ENCODE results near the gene ARSD.
A peak's percentile ranks its signal among the peaks of the same experiment; 100 is the strongest.
"Not testable (repeated sequence)": the region's sequence is repeated elsewhere in the genome, so short reads cannot be mapped to it uniquely, and the experiment has no call there.

ARSD gene

DNA sequence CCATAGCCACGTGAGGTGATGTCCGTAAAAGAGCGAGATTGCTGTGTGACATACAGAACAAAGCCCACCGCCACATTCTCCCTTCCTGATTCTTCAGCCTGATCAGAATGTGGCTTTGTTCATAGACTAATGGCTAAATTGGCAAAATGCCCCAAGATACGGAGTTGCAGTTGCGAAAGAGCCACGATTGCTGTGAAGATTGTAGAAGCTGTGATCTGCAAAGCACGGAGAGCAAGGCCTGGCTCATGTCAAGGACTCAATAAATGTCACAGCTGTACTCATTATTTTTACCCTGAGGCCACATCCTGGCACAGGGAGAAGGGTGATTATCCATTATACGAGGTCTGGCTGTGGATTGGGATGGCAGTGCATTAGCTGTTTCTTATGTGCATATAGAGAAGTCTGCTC lies 34.2 kb downstream of the ARSD start:
- FAIRE-seq (peak; percentile 91), DNase-seq (ENCODE audit: insufficient read length, low spot score) (peak; percentile 81)

DNA sequence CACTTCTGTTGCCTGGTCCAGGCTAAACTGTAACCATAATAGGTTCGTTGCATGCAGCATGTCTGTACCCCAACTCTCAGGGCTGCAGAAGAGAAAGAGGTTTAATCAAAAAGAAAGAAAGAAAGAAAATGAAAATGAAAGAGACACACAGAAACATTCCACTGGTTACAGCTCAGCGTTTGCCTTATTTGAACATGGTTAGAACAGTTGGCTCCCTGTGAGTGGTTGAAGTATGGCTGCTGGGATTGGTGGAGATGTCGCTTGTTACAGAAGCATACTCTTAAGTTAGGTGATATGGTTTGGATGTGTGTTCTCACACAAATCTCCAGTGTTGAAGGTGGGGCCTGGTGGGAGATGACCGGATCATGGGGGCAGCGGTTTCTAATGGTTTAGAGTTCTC lies 36.3 kb downstream of the ARSD start:
- FAIRE-seq (no peak), DNase-seq (ENCODE audit: insufficient read length, low spot score) (no peak)

DNA sequence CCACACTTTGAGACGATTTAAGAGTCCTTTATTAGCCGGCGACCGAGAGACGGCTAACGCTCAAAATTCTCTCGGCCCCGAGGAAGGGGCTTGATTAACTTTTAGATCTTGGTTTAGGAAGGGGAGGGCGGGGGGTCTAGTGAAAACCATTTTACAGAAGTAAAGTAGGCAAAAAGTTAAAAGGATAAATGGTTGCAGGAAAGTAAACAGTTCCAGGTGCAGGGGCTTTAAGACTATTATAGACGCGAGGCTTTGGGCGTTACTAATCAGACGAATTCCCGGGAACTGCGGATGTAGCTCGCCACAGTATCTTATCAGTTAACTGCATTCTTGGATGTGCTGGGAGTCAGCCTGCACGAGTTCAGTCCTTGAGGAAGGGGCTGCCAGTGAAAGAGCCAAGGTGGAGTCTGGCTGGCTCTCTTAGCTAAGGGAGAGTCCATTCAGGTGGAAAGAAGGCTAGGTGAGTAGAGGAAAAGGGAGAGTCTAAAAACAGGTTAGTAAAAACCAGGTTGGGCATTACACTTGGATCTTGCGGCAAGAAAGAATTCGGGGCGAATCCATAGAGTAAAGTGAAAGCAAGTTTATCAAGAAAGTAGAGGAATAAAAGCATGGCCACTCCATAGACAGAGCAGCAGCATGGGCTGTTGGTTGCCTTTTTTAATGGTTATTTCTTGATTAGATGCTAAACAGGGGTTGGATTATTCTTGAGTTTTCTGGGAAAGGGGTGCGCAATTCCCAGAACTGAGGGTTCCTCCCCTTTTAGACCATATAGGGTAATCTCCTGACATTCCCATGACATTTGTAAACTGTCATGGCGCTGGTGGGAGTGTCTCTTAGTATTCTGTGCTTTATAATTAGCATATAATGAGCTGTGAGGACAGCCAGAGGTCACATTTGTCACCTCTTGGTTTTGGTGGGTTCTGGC lies 38.3 kb downstream of the ARSD start:
- FAIRE-seq; DNase-seq (ENCODE audit: insufficient read length, low spot score): not testable (repeated sequence)

DNA sequence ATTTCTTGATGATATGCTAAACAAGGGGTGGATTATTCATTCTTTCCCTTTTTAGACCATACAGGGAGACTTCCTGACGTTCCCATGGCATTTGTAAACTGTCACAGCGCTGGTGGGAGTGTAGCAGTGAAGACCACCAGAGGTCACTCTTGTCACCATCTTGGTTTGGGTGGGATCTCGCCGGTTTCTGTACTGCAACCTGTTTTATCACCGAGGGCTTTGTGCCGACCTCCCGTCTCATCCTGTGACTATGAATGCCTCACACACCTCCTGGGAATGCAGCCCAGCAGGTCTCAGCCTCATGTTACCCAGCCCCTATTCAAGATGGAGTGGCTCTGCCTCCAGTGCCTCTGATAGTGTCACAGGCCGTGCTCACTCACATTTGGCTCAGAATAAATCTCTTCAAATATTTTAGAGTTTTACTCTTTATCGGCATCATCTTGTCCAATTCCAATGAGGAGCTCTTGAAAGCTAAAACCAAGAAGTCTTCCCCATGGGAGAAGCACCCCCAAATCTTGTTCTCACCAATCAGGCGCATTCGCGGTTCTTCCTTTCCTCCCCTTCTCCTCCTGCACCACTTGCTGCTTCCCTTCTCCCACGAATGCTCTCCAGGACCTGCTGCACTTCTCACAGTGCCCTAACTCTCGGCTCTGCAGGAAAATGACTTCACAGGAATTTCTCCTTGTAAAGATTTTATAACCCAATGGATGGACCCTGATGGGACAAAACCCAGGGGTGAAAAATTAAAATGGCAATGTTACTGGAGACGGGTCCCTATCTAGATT lies 39.2 kb downstream of the ARSD start:
- DNase-seq (ENCODE audit: insufficient read length, low spot score): not testable (repeated sequence)
- peak; percentile 74 for FAIRE-seq

DNA sequence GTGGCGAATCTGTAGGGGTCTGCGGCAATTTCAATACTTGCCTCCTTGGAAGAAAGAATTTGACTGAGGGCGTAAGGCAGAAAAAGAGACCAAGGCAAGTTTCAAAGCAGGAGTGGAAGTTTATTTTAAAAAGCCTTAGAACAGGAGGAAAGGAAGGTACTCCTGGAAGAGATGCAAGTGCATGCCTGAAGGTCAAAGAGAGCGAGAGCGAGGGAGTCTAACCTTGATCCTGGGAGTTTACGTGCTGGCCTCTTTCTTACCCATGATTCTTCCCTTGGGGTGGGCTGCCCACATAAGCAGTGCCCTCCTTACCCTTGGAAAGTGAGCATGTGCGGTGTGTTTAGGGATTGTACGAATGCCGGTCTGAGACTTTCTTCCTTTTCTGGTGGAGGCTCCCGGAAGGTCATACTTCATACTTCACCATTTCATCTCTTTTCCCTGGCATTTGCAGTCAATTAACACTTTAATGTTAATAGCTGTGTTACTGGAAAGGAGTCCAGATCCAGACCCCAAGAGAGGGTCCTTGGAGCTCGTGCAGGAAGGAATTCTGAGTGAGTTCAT lies 40.0 kb downstream of the ARSD start:
- FAIRE-seq: no peak
- DNase-seq (ENCODE audit: insufficient read length, low spot score): no peak

DNA sequence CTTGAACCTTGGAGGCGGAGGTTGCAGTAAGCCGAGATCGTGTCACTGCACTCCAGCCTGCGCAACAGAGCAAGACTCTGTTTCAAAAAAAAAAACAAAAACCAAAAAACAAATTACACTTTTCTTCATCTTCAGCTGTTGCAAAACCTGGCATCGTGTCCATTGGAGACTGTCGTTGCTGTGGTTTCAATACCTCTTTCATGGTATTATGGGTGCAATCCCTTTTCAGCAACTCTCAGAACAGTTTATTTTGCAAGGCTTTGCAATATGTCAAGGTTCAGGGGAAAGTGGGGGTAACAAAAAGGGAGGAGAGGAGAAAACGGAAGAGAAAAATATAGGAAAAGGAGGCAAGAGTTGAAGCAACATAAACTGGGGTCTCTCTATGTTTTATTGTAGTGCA lies 40.8 kb downstream of the ARSD start:
- DNase-seq (ENCODE audit: insufficient read length, low spot score) (no peak), FAIRE-seq (no peak)

DNA sequence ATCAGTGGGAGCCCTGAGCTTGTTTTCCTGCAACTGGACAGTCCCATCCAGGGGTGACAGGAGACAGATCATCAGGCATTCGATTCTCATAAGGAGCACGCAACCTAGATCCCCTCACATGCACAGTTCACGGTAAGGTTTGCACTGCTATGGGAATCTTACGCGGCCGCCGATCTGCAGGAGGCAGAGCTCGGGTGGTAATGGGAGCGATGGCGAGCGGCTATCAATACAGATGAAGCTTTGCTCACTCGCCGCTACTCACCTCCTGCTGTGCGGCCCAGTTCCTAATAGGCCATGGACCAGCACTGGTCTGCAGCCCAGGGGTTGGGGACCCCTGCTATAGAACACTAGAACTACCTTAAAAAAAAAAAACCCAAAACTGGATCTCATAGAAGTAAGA lies 45.4 kb downstream of the ARSD start:
- FAIRE-seq: no peak
- DNase-seq (ENCODE audit: insufficient read length, low spot score): no peak

DNA sequence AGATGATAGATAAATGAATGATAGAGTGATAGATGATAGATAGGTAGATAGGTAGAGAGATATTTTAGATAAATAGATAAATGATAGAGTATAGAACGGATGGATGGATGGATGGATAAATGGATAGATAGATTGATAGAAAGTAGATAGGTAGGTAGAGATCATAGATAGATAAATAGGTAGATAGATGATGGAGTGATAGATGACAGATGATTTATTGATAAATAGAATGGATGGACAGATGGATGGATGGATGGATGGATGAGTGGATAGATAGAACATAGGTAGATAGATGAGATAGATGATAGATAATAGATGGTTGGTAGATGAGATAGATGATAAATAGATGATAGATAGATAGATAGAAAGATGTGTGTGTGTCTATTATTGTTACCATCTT lies 49.5 kb downstream of the ARSD start:
- FAIRE-seq (no peak), DNase-seq (ENCODE audit: insufficient read length, low spot score) (no peak)

DNA sequence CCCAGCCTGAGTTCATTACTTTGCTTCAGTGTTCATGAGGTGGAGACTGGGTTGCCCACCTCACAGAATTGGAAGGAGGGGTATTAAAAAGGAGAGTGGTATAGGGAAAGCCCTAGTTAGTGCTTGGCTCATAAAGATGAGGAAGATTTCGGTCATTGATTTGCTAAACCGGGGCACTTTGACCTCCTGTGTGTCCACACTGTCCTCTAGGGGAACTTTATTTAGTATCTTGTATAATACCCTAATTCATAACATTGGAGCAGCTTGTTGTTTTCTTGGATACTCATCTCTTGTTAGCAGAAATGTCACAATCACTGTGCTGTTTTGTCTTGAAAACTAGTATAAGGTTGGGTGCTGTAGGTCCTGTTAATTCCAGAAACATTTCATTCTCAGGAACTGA lies 50.6 kb downstream of the ARSD start:
- no peak for FAIRE-seq
- no peak for DNase-seq (ENCODE audit: insufficient read length, low spot score)

DNA sequence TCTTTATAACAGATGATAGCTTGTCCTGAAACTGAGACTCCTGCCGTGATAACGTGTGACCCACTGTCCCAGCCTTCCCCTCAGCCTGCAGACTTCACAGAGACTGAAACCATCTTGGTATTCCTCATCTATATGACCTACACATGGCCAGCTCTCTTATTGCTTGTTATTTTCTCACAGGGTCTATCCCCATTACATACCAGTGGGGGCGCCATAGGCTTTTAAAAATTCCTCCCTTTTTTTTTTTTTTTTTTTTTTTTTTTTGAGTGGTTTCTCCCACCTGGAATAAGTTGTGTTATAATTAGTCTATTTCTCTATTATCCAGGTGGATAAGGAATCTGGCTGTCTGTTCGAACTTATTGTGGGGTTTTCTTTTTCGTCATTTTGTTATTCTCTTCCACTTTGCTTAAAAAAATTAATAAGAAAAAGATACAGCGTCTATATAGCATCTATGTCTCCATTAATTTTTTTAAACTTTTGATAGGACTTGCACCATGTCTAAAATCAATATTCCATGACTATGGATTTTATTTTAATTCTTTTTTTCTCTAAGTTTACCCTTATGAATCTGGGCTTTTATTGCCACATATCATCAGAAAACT lies 53.2 kb downstream of the ARSD start:
- FAIRE-seq: no peak
- peak; percentile 13 for DNase-seq (ENCODE audit: insufficient read length, low spot score)

DNA sequence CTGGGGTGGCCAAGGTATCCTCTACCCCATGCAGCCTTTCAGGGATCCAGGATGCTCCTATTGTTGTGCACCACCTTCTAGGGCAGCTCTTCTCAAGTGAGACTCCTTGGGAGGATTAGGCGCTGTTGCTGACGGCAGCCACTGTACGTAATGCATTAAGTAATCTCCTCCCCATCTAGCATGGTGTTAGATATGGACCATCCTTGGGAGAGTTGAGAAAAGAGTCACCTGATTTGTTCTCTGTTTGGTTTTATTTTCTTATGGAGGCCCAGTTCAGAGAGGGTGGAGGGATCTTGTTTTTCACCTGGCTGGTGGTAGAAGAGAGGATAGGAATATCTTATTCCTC lies 54.0 kb downstream of the ARSD start:
- FAIRE-seq (no peak), DNase-seq (ENCODE audit: insufficient read length, low spot score) (no peak)

DNA sequence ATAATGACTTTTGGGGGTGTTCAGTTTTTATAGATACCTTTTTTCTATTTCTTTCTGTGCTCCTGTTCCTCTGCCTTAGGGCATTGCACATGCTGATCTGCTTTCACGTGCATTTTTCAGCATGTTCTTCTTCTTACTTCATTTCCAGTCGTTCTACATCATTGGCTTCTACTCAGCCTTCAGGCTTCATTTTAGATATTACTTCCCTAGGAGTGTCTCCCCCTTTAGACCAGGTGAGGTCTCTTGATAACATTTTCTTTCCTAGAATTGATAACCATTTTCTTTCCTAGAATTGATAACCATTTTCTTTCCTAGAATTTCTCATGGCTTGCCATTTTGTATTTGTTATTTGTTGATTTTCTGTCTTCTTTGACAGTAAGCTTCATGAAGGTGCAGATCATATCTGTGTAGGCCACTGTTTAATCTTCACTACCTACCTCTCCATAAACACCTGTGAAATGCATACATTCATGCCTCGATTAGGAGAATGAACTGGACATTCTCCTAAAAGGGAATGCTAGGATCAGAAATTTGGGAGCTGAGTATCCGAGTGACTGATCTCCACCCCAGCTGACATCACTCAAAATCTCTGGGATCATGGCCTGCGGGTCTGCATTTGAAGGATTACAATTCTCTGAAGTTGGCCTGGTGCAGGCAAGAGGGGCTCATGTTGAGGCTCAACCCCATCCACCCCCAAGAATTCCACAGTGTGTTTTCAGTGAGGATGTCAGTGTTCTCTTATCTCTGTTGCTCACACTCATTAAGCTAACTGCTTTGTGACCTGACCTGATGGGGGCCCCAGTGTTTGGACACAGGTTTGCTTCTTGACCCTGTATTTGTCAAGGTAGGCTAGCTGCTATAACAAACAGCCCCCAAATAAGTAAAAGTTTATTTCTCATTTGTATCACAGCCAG lies 54.7 kb downstream of the ARSD start:
- no peak for FAIRE-seq
- DNase-seq (ENCODE audit: insufficient read length, low spot score): no peak

DNA sequence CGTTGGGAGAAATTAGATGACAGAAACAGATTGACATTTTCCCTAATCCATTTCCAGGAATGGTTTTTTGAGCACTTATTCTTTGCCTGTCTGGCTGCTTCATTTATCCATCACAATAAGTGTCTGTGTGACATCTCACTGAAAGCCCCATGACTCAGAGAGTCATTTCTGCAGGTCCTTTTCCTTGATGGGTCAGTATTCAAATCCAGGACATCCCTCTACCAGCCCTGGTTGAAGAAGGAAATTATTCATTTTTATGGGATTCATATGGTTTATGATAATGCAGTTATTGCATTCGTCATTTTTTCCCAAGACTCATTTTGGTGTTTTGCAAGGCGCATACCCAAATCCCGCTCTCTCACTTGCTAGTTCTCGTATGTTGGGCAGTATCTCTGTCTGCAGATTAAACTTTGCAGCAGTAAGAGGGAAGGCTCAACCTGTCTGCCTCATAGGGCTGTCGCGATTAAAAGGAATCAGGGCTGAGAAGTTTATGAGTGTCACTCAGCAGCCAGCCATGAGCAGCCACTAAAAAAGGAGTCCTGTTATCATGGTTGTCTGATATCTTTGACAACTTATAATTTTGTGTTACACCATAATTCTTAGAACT lies 56.4 kb downstream of the ARSD start:
- FAIRE-seq: no peak
- DNase-seq (ENCODE audit: insufficient read length, low spot score): no peak

DNA sequence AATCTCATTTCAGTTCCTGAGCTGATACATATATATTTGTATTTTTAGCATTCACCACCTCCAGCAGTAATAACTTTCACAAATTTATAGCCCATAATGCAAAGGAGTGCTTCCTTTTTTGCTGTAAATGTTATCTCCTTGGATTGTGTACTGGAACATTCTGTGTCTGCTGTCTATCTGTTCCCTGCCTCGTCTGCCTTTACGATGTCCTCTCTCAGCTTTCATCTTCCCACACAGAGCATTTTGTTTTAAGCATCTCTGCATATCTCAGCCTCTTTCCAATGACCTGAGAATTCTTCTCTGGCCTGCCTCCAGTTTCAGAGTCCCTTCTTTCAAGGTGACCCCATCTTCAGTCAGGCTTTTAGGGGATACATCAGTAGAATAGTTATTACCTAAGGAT lies 57.3 kb downstream of the ARSD start:
- FAIRE-seq (no peak), DNase-seq (ENCODE audit: insufficient read length, low spot score) (no peak)

DNA sequence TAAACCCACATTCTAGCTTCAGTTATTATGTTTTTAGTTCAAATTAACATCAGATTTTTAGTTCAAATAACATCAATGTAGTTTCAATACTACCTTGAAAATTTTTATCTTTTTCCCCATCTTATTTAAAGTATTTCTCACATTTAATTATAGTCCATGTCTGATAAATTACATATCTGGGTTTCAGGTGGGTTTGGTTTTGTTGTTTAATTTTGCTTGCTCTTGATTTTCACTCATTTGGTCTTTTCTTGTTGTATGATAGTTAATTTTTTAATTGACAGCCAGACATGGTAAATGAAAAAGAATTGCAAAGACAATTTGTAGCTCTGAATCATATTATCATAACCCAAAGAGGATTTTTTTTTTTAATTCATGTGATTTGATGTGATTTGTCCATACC lies 58.5 kb downstream of the ARSD start:
- FAIRE-seq: no peak

DNA sequence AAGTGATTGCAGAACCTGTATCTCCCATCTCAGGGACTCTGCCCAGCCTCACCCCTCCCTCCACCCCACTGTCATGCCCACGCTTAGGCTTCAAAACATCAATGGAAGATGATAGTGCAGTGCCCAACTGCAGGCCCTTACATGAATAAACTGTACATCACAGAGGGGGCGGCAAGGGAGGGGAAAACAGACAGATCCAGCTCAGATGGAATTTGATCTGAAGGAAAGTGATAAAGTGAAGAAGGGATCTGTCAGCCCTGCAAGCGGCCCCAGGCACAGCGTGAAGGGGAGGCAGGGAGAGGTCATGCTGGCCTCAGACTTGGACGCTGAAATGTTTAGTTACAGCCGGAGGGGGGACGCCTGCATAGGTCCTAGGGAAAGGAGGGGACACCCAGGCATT lies 61.9 kb downstream of the ARSD start:
- DNase-seq (ENCODE audit: insufficient read length, low spot score) (no peak), FAIRE-seq (no peak)

More for the DNA sequence above, 58.5 kb downstream of the ARSD start:
- DNase-seq (ENCODE audit: insufficient read length, low spot score): no peak

DNA sequence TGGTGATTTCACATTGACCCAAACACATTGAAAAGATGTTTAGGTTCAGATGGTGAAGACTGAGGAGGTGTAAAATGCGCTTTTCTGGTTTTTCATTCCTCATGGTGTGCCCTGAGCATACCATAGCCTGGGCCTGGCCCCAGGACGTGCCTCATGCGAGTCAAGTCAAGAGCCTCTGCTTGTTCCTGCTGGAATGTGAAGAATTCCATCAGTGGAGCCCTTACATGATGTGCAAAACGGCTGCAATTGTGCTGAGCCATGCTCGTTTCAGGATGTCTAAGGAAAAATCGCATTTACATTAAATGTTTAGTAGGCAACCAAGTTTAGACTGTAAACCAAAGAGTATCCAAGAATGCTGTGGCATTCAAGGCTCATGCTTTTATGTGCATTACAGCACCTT lies 65.5 kb downstream of the ARSD start:
- FAIRE-seq: peak; percentile 65
- DNase-seq (ENCODE audit: insufficient read length, low spot score): peak; percentile 53

DNA sequence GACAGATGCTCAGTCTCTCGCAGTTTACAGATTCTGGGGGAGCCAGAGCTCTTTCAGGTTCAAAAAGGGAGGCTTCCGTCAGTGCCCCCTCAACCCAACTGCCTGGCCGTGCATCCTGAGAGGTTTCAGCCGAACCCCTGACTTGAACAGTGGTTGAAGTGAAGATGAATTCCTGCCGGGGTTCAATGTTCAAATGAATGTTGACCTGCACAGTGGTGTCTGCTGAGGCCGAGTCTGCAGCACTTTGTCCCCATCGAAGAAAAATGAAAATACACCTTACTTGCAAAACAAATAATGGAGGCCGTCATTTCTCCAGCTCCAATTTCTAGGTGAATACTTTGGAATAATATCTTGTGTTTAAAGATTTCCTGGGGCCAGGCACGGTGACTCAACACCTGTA lies 66.7 kb downstream of the ARSD start:
- FAIRE-seq: no peak

DNA sequence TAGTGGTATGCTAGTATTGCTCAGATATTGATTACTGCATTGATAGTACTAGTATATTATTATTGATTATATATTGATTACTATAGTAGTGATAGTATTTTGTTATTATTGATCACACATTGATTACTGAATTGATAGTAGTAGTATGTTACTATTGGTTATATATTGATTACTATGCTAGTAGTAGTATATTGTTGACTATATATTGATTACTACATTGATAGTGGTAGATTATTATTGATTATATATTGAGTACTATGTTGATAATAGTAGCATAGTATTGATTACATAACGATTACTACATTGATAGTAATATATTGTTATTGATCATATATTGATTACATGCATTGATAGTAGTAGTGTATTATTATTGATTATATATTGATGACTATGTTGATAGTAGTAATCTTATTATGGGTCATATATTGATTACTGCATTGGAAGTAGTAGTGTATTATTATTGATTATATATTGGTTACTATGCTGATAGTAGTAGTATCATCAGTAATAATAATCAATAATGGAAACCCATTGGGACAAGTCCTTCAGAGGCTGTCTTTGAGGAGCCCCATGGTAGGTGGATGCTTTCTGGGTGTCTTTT lies 69.8 kb downstream of the ARSD start:
- FAIRE-seq (no peak), DNase-seq (ENCODE audit: insufficient read length, low spot score) (no peak)

More for the DNA sequence above, 66.7 kb downstream of the ARSD start:
- DNase-seq (ENCODE audit: insufficient read length, low spot score): no peak

All from HTR-8/SVneo (cell line).